Caco-2 (cell line): Measurements from ENCODE around the gene ST6GALNAC1. TPM values are rescaled to one million over a fixed set of nuclear protein-coding genes. Genes with fewer than 3 reads are reported as not detected.

Source experiments
- BruUV-seq: library from RNA; stranded (reverse); fragments of 400-500 nt; replicated peaks from 2 replicates; lab custom pipeline; 2021; lab: Mats Ljungman, UMichigan
- CTCF ChIA-PET: fragments of 300-600 bp; sonication (Branson Sonifier 250); formaldehyde crosslinking; loops from one replicate; lab custom pipeline; 2022; ENCODE audit warnings: antibody characterized with exemption; lab: Charles Lee
- POLR2A ChIA-PET: fragments of 300-600 bp; sonication (Branson Sonifier 250); formaldehyde crosslinking; loops from one replicate; lab custom pipeline; 2022; ENCODE audit warnings: antibody characterized with exemption; lab: Charles Lee
- DNase-seq, 2 experiments: peaks; one replicate each; pipeline versions ENCODE4 v3.0.0 to v3.0.0-alpha.2; 2020 to 2022
- H3K27me3 ChIP-seq: replicated peaks from 2 replicates; pipeline ENCODE4 v1.6.0; 2011; ENCODE audit warnings: low read length; ENCODE audit not compliant: control insufficient read depth, insufficient read depth
- H3K36me3 ChIP-seq: 2 replicates; pipeline ENCODE4 v1.5.1; 2011; ENCODE audit warnings: low read length; ENCODE audit not compliant: control insufficient read depth, insufficient read depth
- H3K4me1 ChIP-seq: fragments of 250-450 bp; sonication (Bioruptor Pico); 2 replicates; pipeline ENCODE4 v1.5.1; 2020; ENCODE audit warnings: mild to moderate bottlenecking
- H3K4me3 ChIP-seq: 2 replicates; pipeline ENCODE4 v1.5.1; 2011; ENCODE audit warnings: low read depth, mild to moderate bottlenecking, control low read depth, low read length
- H3K9me3 ChIP-seq: fragments of 250-450 bp; sonication (Bioruptor Pico); 2 replicates; pipeline ENCODE4 v1.5.1; 2020; ENCODE audit warnings: mild to moderate bottlenecking, moderate library complexity
- H3K27ac Mint-ChIP-seq: one replicate; pipeline ENCODE4 v1.8.0; 2022; ENCODE audit warnings: mixed read lengths; ENCODE audit not compliant: unreplicated experiment
- H3K27me3 Mint-ChIP-seq: one replicate; pipeline ENCODE4 v1.8.0; 2022; ENCODE audit warnings: mixed read lengths; ENCODE audit not compliant: insufficient read depth, unreplicated experiment
- H3K36me3 Mint-ChIP-seq: one replicate; pipeline ENCODE4 v1.8.0; 2022; ENCODE audit warnings: mild to moderate bottlenecking, mixed read lengths; ENCODE audit not compliant: insufficient read depth, unreplicated experiment
- H3K4me1 Mint-ChIP-seq: one replicate; pipeline ENCODE4 v1.8.0; 2022; ENCODE audit warnings: low read depth, mixed read lengths; ENCODE audit not compliant: unreplicated experiment
- H3K4me3 Mint-ChIP-seq: one replicate; pipeline ENCODE4 v1.8.0; 2022; ENCODE audit warnings: mild to moderate bottlenecking, moderate library complexity, mixed read lengths; ENCODE audit not compliant: unreplicated experiment
- H3K9me3 Mint-ChIP-seq: one replicate; pipeline ENCODE4 v1.8.0; 2022; ENCODE audit warnings: mixed read lengths; ENCODE audit not compliant: unreplicated experiment
- intact Hi-C: fragments of 100-400 bp; cut with micrococcal nuclease; formaldehyde crosslinking; loops from one replicate; pipeline ENCODE4 v1.10.0; 2022; ENCODE audit not compliant: unreplicated experiment
- total RNA-seq: library from RNA; stranded (reverse); gene quantifications from 2 replicates; pipeline ENCODE4 v1.2.3, GENCODE V29; 2022
- TF ChIP-seq, protein P1 (sequence below), 2 experiments: fragments of 200-600 bp in 1 of 2; IDR thresholded peaks; 1 replicate in 1 of 2; 2 replicates in 1 of 2; pipeline versions ENCODE4 v1.5.1 to v1.8.0; 2011 to 2022; ENCODE audit warnings: antibody characterized with exemption in 1 of 2, control low read depth in 1 of 2, inconsistent platforms in 1 of 2, low read depth in 1 of 2, low read length in 1 of 2, mild to moderate bottlenecking in 1 of 2, moderate library complexity in 1 of 2; ENCODE audit not compliant: insufficient read depth in 1 of 2, severe bottlenecking in 1 of 2, unreplicated experiment in 1 of 2

The ST6GALNAC1 gene
- total RNA-seq, 1 experiment from 2014 or later: 1.7 TPM

GRCh38 chr17:76657505-76658241 is 14.1 kb upstream of the ST6GALNAC1 start:
- POLR2A ChIA-PET: interaction anchor here (0.5 kb wide), 2 partner anchors 35 to 1452 kb away, joined by 3 to 5 read pairs; no protein-coding TSS in a partner anchor
- H3K27me3 Mint-ChIP-seq: no peaks in the 10 kb centered on the region
- peaks cover 18% of the 10 kb centered on the region for H3K4me1 Mint-ChIP-seq
- H3K4me3 Mint-ChIP-seq: no peak overlapping the region
- BruUV-seq: no TSS peak
- H3K27ac Mint-ChIP-seq: no peak overlapping the region
- Histone ChIP-seq H3K4me3 (no peak overlapping the region), H3K27me3 (no peaks in the 10 kb centered on the region), H3K36me3 (no peaks in the 10 kb centered on the region), H3K9me3 (no peaks in the 10 kb centered on the region), H3K4me1 (peaks cover 28% of the 10 kb centered on the region)
- CTCF ChIA-PET: no interaction called here
- intact Hi-C loops: no loop called here
- peaks cover under 1% of the 10 kb centered on the region for H3K9me3 Mint-ChIP-seq
- TF ChIP-seq, protein P1, sequence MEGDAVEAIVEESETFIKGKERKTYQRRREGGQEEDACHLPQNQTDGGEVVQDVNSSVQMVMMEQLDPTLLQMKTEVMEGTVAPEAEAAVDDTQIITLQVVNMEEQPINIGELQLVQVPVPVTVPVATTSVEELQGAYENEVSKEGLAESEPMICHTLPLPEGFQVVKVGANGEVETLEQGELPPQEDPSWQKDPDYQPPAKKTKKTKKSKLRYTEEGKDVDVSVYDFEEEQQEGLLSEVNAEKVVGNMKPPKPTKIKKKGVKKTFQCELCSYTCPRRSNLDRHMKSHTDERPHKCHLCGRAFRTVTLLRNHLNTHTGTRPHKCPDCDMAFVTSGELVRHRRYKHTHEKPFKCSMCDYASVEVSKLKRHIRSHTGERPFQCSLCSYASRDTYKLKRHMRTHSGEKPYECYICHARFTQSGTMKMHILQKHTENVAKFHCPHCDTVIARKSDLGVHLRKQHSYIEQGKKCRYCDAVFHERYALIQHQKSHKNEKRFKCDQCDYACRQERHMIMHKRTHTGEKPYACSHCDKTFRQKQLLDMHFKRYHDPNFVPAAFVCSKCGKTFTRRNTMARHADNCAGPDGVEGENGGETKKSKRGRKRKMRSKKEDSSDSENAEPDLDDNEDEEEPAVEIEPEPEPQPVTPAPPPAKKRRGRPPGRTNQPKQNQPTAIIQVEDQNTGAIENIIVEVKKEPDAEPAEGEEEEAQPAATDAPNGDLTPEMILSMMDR (IDR thresholded peaks at IDR 0.05; ENCODE audit: insufficient read depth in 1 of 2, low read depth in 1 of 2, low read length in 1 of 2, severe bottlenecking in 1 of 2, unreplicated experiment in 1 of 2): no peak
- no peaks in the 10 kb centered on the region for H3K36me3 Mint-ChIP-seq
- no peak for DNase-seq

DNA sequence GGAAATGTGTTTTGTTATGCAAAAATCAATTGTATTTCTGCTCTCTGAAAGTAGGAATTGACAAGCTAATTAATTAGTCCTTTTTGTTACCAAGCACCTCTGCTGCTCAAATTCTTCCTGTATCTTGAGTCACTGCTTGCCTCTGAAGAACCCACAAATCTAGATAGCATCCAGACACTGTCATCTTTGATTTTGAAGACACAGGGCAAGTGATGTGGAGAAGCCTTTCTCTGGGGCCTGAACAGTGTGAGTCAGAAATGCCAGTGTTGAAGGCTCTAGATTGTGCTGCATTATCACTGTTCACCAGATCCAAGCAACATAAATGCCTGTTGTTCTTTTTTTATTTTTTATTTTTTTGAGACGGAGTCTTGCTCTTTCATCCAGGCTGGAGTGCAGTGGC is 10.9 kb upstream of the ST6GALNAC1 start:
- Mint-ChIP-seq H3K36me3 (no peaks in the 10 kb centered on the region), H3K4me3 (no peak overlapping the region), H3K27me3 (no peaks in the 10 kb centered on the region), H3K4me1 (peaks cover 21% of the 10 kb centered on the region), H3K9me3 (peaks cover 16% of the 10 kb centered on the region), H3K27ac (no peak overlapping the region)
- Histone ChIP-seq H3K36me3 (no peaks in the 10 kb centered on the region), H3K4me1 (peaks cover 14% of the 10 kb centered on the region), H3K4me3 (no peak overlapping the region), H3K9me3 (0 out of 2 replicates have a peak, but pooled peaks cover 6% of the 10 kb centered on the region), H3K27me3 (no peaks in the 10 kb centered on the region)
- BruUV-seq: no TSS peak
- intact Hi-C loops: no loop called here
- CTCF ChIA-PET: interaction anchor here (0.6 to 0.7 kb wide), 2 partner anchors 38 to 179 kb away, joined by 5 to 6 read pairs; no protein-coding TSS in a partner anchor
- DNase-seq: no peak
- POLR2A ChIA-PET: no interaction called here
- TF ChIP-seq, protein P1 (IDR thresholded peaks at IDR 0.05; ENCODE audit: insufficient read depth in 1 of 2, low read depth in 1 of 2, low read length in 1 of 2, severe bottlenecking in 1 of 2, unreplicated experiment in 1 of 2): no peak

DNA sequence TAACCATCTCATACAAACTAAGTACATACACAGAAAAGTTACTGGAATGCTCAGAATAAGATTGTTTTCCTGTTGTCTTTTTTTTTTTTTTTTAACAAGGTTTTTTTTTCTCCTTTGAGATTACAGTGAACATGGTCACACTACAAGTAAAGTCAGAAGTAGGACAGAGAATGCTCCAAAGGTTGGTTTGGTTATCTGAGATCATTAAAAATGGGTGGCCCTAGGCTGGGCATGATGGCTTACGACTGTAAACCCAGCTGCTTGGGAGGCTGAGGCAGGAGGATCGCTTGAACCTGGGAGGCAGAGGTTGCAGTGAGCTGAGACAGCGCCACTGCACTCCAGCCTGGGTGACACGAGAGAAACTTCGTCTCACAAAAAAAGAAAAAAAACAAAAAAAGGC is 6.9 kb upstream of the ST6GALNAC1 start:
- DNase-seq: no peak
- Mint-ChIP-seq H3K27ac (no peak overlapping the region), H3K9me3 (peaks cover 26% of the 10 kb centered on the region), H3K4me1 (peaks cover 15% of the 10 kb centered on the region), H3K36me3 (no peaks in the 10 kb centered on the region), H3K4me3 (no peak overlapping the region), H3K27me3 (no peaks in the 10 kb centered on the region)
- Histone ChIP-seq H3K27me3 (no peaks in the 10 kb centered on the region), H3K36me3 (no peaks in the 10 kb centered on the region), H3K4me1 (no peaks in the 10 kb centered on the region; the same call in 1 of the 2 replicates), H3K4me3 (no peak overlapping the region), H3K9me3 (0 out of 2 replicates have a peak, but pooled peaks cover 17% of the 10 kb centered on the region)
- TF ChIP-seq, protein P1 (IDR thresholded peaks at IDR 0.05; ENCODE audit: insufficient read depth in 1 of 2, low read depth in 1 of 2, low read length in 1 of 2, severe bottlenecking in 1 of 2, unreplicated experiment in 1 of 2): no peak
- ChIA-PET CTCF (no interaction called here), POLR2A (no interaction called here)
- intact Hi-C loops: no loop called here
- no TSS peak for BruUV-seq
